ENCODE data around the gene MORN5.

DNA sequence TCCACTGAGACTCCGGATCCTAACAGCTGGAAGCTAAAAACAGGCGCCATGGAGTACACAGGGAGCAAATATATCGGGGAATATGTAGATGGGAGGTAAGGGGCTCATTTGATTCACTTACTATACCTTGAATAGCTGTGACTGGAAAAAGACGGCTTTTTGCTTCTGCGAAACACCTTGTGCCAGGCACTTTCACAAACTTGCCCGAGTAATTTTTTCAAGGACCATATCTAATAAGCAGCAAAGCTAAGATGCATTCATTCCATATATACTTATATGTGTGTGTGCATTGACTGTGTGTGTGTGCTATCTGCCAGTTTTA is 178 bp downstream of the MORN5 start:
- TF ChIP-seq, protein P1, sequence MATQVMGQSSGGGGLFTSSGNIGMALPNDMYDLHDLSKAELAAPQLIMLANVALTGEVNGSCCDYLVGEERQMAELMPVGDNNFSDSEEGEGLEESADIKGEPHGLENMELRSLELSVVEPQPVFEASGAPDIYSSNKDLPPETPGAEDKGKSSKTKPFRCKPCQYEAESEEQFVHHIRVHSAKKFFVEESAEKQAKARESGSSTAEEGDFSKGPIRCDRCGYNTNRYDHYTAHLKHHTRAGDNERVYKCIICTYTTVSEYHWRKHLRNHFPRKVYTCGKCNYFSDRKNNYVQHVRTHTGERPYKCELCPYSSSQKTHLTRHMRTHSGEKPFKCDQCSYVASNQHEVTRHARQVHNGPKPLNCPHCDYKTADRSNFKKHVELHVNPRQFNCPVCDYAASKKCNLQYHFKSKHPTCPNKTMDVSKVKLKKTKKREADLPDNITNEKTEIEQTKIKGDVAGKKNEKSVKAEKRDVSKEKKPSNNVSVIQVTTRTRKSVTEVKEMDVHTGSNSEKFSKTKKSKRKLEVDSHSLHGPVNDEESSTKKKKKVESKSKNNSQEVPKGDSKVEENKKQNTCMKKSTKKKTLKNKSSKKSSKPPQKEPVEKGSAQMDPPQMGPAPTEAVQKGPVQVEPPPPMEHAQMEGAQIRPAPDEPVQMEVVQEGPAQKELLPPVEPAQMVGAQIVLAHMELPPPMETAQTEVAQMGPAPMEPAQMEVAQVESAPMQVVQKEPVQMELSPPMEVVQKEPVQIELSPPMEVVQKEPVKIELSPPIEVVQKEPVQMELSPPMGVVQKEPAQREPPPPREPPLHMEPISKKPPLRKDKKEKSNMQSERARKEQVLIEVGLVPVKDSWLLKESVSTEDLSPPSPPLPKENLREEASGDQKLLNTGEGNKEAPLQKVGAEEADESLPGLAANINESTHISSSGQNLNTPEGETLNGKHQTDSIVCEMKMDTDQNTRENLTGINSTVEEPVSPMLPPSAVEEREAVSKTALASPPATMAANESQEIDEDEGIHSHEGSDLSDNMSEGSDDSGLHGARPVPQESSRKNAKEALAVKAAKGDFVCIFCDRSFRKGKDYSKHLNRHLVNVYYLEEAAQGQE (IDR thresholded peaks at IDR 0.05; ENCODE audit: unreplicated experiment), result no peak
- no peak for TF ChIP-seq POLR2AphosphoS5 (IDR thresholded peaks at IDR 0.05; ENCODE audit: low read depth)
- no peak for TF ChIP-seq EZH2phosphoT487 (IDR thresholded peaks at IDR 0.05; ENCODE audit: unreplicated experiment)
- TF ChIP-seq, protein P2, sequence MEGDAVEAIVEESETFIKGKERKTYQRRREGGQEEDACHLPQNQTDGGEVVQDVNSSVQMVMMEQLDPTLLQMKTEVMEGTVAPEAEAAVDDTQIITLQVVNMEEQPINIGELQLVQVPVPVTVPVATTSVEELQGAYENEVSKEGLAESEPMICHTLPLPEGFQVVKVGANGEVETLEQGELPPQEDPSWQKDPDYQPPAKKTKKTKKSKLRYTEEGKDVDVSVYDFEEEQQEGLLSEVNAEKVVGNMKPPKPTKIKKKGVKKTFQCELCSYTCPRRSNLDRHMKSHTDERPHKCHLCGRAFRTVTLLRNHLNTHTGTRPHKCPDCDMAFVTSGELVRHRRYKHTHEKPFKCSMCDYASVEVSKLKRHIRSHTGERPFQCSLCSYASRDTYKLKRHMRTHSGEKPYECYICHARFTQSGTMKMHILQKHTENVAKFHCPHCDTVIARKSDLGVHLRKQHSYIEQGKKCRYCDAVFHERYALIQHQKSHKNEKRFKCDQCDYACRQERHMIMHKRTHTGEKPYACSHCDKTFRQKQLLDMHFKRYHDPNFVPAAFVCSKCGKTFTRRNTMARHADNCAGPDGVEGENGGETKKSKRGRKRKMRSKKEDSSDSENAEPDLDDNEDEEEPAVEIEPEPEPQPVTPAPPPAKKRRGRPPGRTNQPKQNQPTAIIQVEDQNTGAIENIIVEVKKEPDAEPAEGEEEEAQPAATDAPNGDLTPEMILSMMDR (conservative IDR thresholded peaks at IDR 0.05; ENCODE audit: low read depth in 2 of 2), result no peak
- TF ChIP-seq EZH2 (IDR thresholded peaks at IDR 0.05; ENCODE audit: low read depth, unreplicated experiment), result no peak
